Tibial nerve (tissue), 4 donors: Measurements from ENCODE around the gene OPCML. TPM values are rescaled to one million over a fixed set of nuclear protein-coding genes. Genes with fewer than 3 reads are reported as not detected.

Experiments
- DNase-seq, 2 donors: peaks; one replicate each; pipeline ENCODE4 v3.0.0-alpha.2; 2019; ENCODE audit warnings: low spot score in 2 of 2
- H3K27ac ChIP-seq, 4 donors: fragments of 200-600 bp; sonication (generic) in 3 of 4; one replicate each; pipeline ENCODE4 v1.5.1; 2017 to 2019; ENCODE audit warnings: mild to moderate bottlenecking in 1 of 4
- H3K27me3 ChIP-seq, 2 donors: fragments of 200-600 bp; sonication (generic) in 1 of 2; one replicate each; pipeline versions ENCODE4 v1.5.1 to v1.6.0; 2017 to 2019
- H3K36me3 ChIP-seq, 3 donors: fragments of 200-600 bp; sonication (generic); one replicate each; pipeline ENCODE4 v1.5.1; 2018 to 2019
- H3K4me1 ChIP-seq, 4 donors: fragments of 200-600 bp; sonication (generic) in 3 of 4; one replicate each; pipeline ENCODE4 v1.5.1; 2017 to 2019
- H3K4me3 ChIP-seq, 4 donors: fragments of 200-600 bp; sonication (generic) in 3 of 4; one replicate each; pipeline ENCODE4 v1.5.1; 2017 to 2019; ENCODE audit warnings: mild to moderate bottlenecking in 1 of 4, moderate library complexity in 1 of 4
- H3K9me3 ChIP-seq, 4 donors: fragments of 200-600 bp; sonication (generic) in 3 of 4; one replicate each; pipeline ENCODE4 v1.5.1; 2017 to 2019
- CTCF ChIP-seq, 5 experiments: fragments of 200-600 bp in 3 of 5; fragments of 450-650 bp in 2 of 5; sonication (generic) in 3 of 5; IDR thresholded peaks; one replicate each; pipeline ENCODE4 v1.5.1; 2016 to 2019; ENCODE audit warnings: antibody characterized with exemption in 5 of 5, mild to moderate bottlenecking in 3 of 5, moderate library complexity in 2 of 5
- EP300 ChIP-seq, 2 donors: sonication (generic); formaldehyde crosslinking; IDR thresholded peaks; one replicate each; pipeline ENCODE4 v1.6.1; 2017; ENCODE audit warnings: antibody characterized with exemption in 2 of 2, mild to moderate bottlenecking in 1 of 2
- POLR2A ChIP-seq, 2 donors: fragments of 450-650 bp; IDR thresholded peaks; one replicate each; pipeline ENCODE4 v1.6.1; 2017; ENCODE audit warnings: antibody characterized with exemption in 2 of 2, mild to moderate bottlenecking in 2 of 2, moderate library complexity in 2 of 2
- WGBS, 2 donors: methylation state at CpG; one replicate each; pipeline ENCODE4 v1.1.5; 2018; 5-methylcytosine and 5-hydroxymethylcytosine counted together
- total RNA-seq, 4 donors: library from RNA; depleted of rRNA; stranded (reverse); fragments of >200 nt; gene quantifications; one replicate each; pipeline ENCODE4 v1.1.0, GENCODE V29; 2016

Gene OPCML
- total RNA-seq, 4 donors from 2014 or later, result 1.0 to 10.8 (median 1.9) TPM

GRCh38 chr11:133541021-133541719 is 8.9 kb upstream of the OPCML start:
- H3K36me3 ChIP-seq, result no peaks in the 10 kb centered on the region
- H3K27ac ChIP-seq, result no peak overlapping the region
- H3K4me3 ChIP-seq, result no peak overlapping the region
- TF ChIP-seq EP300 (IDR thresholded peaks at IDR 0.05), result no peak
- no peak for TF ChIP-seq POLR2A (IDR thresholded peaks at IDR 0.05)
- TF ChIP-seq CTCF (IDR thresholded peaks at IDR 0.05), result no peak
- H3K4me1 ChIP-seq, result no peaks in the 10 kb centered on the region
- 35 to 39% methylated on average over 10 of the region's 10 CpGs for WGBS, 2 donors
- DNase-seq, result no peak
- H3K9me3 ChIP-seq, result no peaks in the 10 kb centered on the region
- no peaks in the 10 kb centered on the region for H3K27me3 ChIP-seq

GRCh38 chr11:133536198-133536597 is 3.9 kb upstream of the OPCML start:
- H3K4me1 ChIP-seq, result peaks cover 0 to 9% (median 0%) of the 10 kb centered on the region in 4 donors
- no peaks in the 10 kb centered on the region for H3K36me3 ChIP-seq
- WGBS, 2 donors, result 74 to 75% methylated on average over 1 of the region's 1 CpG
- no peaks in the 10 kb centered on the region for H3K9me3 ChIP-seq
- peaks cover 0 to 17% of the 10 kb centered on the region in 2 donors for H3K27me3 ChIP-seq
- H3K4me3 ChIP-seq, result no peak overlapping the region
- H3K27ac ChIP-seq, result no peak overlapping the region
- DNase-seq, result no peak
- TF ChIP-seq CTCF (IDR thresholded peaks at IDR 0.05) (no peak), POLR2A (IDR thresholded peaks at IDR 0.05) (no peak)

GRCh38 chr11:133533205-133533604 is 904 bp upstream of the OPCML start:
- DNase-seq, result no peak
- peaks cover 0 to 33% of the 10 kb centered on the region in 2 donors for H3K27me3 ChIP-seq
- 69 to 83% methylated on average over 6 of the region's 6 CpGs for WGBS, 2 donors
- H3K36me3 ChIP-seq, result no peaks in the 10 kb centered on the region
- TF ChIP-seq EP300 (IDR thresholded peaks at IDR 0.05) (no peak), POLR2A (IDR thresholded peaks at IDR 0.05) (no peak), CTCF (IDR thresholded peaks at IDR 0.05) (no peak)
- H3K4me1 ChIP-seq, result peaks cover 0 to 9% (median 0%) of the 10 kb centered on the region in 4 donors
- no peaks in the 10 kb centered on the region for H3K9me3 ChIP-seq
- H3K27ac ChIP-seq, result no peak overlapping the region
- no peak overlapping the region for H3K4me3 ChIP-seq

GRCh38 chr11:133531458-133531857 is 843 bp downstream of the OPCML start:
- TF ChIP-seq POLR2A (IDR thresholded peaks at IDR 0.05), result no peak
- no peak for TF ChIP-seq EP300 (IDR thresholded peaks at IDR 0.05)
- TF ChIP-seq CTCF (IDR thresholded peaks at IDR 0.05), result no peak
- no peaks in the 10 kb centered on the region for H3K9me3 ChIP-seq
- peaks cover 0 to 33% of the 10 kb centered on the region in 2 donors for H3K27me3 ChIP-seq
- peaks cover 0 to 9% (median 0%) of the 10 kb centered on the region in 4 donors for H3K4me1 ChIP-seq
- H3K4me3 ChIP-seq, result no peak overlapping the region
- H3K36me3 ChIP-seq, result no peaks in the 10 kb centered on the region
- WGBS, 2 donors, result 21 to 22% methylated on average over 6 of the region's 6 CpGs
- DNase-seq, result no peak
- H3K27ac ChIP-seq, result no peak overlapping the region

- TF ChIP-seq POLR2A (IDR thresholded peaks at IDR 0.05), result no peak
- no peak for TF ChIP-seq CTCF (IDR thresholded peaks at IDR 0.05)
- no peak for TF ChIP-seq EP300 (IDR thresholded peaks at IDR 0.05)
- Histone ChIP-seq H3K4me1 (peaks cover 0 to 9% (median 0%) of the 10 kb centered on the region in 4 donors), H3K4me3 (no peak overlapping the region), H3K27me3 (peaks cover 0 to 33% of the 10 kb centered on the region in 2 donors), H3K9me3 (no peaks in the 10 kb centered on the region), H3K36me3 (no peaks in the 10 kb centered on the region), H3K27ac (no peak overlapping the region)
- no peak for DNase-seq
- WGBS, 2 donors, result 29% methylated on average over 3 of the region's 3 CpGs; no CpG with 5 or more reads in 1 of the 2 donors
Observed at GRCh38 chr11:133530501-133530835, 1.8 kb downstream of the OPCML start.
